ENCODE results near the gene OSBPL5.

The OSBPL5 gene

DNA sequence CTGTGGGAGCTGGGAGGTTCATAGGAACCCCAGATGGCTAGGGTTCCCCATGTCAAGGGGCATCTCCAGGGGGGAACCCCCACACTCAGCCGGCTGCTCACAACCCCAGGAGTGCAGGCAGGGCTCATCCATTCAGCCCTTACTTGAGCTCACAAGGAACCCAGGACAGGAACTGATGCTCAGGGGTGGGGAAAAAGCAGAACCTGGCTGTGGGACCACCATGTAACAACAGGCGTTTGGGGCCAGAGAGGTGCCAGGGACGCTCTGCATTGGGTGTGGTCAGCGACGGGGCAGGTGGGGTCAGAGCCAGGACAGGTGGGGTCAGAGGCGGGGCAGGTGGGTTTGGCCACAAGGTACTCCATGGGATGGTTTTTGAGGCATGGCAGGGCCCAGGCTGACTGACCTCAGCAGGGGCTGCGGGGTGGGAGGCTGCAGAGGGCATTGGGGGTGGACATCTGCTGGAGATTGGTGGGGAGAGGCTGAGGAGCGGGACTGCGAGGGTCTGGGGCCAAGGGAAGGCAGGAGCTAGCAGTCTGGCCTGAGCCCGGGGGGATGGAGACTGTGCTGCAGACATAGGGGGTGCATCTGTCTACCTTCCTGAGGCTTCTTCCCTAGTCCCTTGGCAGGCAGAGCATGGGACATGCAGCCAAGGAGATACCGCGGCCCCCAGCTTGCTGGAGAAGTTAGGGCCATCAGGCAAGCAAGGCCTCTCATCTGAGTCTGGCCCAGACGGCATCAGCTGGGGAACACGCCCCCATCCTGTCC is 73.8 kb downstream of the OSBPL5 start:
- no peak overlapping the region for H3K27ac Mint-ChIP-seq
- peaks cover 18% of the 10 kb centered on the region for H3K4me1 Mint-ChIP-seq (ENCODE audit: low read depth)
- H3K36me3 Mint-ChIP-seq (ENCODE audit: low read depth) = peaks cover 89% of the 10 kb centered on the region
- no peak overlapping the region for H3K4me3 Mint-ChIP-seq
- intact Hi-C loops (cut with micrococcal nuclease) = no loop called here
- no peaks in the 10 kb centered on the region for H3K9me3 Mint-ChIP-seq
- H3K27me3 Mint-ChIP-seq = no peaks in the 10 kb centered on the region

DNA sequence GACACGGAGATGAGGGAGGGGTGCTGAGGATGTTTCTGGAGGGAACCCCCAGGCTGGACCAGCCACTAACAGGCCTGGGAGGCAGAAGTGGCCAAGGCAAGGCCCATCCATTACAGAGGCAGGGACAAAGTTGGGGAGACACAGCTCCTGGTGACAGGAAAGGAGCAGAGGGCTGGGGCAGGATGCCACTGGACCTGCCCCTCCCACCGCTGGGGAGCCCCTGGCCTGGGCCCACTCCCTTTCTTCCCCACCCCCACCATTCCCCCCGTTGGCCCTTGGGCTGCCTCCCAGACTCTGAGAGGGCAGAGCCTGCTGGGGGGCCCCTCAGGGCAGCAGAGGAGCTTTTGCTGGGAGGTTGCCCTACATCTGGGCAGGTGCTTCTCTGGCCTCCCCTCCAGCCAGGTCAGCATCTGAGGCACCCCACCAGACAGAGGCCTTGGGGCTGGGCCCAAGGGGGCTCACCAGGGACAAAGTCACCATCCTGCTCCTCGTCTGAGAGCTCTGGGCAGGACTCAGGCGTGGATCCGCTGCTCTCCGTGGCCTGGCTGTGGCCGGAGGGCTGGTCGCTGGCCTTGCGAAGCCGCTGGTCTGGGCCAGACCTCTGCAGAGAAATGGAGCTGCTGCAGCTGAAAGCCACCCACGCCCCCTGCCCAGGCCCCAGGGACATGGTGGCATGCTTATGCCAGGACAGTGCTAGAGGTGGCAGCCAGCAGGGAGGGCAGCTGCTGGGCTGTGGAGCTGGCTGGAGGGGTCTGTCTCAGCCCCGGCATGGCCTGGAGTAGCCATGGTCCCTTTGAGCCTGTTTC is 74.8 kb downstream of the OSBPL5 start:
- peaks cover 80% of the 10 kb centered on the region for H3K36me3 Mint-ChIP-seq (ENCODE audit: low read depth)
- peaks cover 5% of the 10 kb centered on the region for H3K27me3 Mint-ChIP-seq
- intact Hi-C loops (cut with micrococcal nuclease) = no loop called here
- no peaks in the 10 kb centered on the region for H3K9me3 Mint-ChIP-seq
- peaks cover 18% of the 10 kb centered on the region for H3K4me1 Mint-ChIP-seq (ENCODE audit: low read depth)
- no peak overlapping the region for H3K4me3 Mint-ChIP-seq
- H3K27ac Mint-ChIP-seq = no peak overlapping the region

DNA sequence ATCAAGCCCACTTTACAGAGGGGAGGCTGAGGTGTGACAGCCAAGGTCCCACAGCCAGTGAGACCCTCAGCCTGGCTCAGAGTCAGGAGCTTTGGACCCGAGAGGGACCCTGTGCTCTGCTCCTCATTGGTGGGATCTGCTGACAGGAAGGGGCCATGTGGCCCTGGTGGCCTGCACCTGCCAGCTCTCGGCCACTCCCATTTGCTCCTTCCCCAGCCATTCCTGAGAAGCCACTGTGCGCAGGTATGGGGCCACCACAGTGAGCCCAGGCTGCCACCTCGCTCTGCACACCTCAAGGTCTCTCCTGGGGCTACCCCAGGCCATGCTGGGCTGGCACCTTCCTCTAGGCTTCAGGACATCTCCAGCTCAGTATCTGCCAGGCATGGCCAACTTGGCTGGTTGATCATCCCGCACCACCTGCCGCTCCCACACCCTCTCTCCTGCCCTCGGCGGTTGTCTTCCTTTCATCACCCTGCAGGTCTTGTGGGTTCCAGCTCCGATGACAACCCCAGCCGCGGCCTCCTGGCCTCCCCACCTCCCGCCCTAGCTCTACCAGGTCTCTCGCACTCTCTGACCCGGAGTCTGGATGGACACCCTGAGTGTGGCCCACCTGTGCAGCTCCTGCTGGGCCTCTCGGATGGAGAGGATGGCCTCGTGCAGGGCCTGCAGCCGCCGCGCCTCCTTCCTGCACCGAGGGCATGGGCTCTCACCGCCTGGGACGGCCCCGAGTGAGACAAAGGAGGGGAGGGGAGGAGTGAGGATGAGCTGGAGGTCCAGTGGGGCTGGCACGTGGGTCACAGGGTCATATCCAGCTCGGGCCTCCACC is 75.7 kb downstream of the OSBPL5 start:
- Mint-ChIP-seq H3K27me3 (peaks cover 9% of the 10 kb centered on the region), H3K4me3 (no peak overlapping the region), H3K9me3 (no peaks in the 10 kb centered on the region), H3K36me3 (ENCODE audit: low read depth) (peaks cover 71% of the 10 kb centered on the region), H3K4me1 (ENCODE audit: low read depth) (peaks cover 18% of the 10 kb centered on the region), H3K27ac (no peak overlapping the region)
- intact Hi-C loops (cut with micrococcal nuclease) = no loop called here

DNA sequence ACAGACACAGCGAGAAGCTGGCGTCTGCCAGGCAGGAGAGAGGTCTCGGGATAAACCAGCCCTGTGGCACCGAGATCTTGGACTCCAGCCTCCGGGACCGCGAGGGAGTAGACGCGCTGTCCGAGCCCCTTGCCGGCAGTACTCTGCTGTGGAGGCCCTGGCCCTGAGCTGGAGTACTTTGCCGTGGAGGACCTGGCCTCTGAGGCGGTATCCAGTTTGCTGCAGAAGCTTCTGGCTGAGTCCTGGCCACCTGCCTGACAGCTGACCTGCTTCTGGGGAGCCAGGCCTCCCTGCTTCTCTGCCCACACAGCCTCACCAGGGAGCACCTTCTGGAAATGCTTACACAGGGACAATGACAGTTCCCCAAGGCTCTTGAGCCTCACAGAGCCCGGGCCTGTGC is 76.3 kb downstream of the OSBPL5 start:
- Mint-ChIP-seq H3K36me3 (ENCODE audit: low read depth) (peaks cover 65% of the 10 kb centered on the region), H3K27me3 (peaks cover 14% of the 10 kb centered on the region), H3K9me3 (no peaks in the 10 kb centered on the region), H3K27ac (no peak overlapping the region), H3K4me1 (ENCODE audit: low read depth) (peaks cover 18% of the 10 kb centered on the region), H3K4me3 (no peak overlapping the region)
- intact Hi-C loops (cut with micrococcal nuclease) = no loop called here

DNA sequence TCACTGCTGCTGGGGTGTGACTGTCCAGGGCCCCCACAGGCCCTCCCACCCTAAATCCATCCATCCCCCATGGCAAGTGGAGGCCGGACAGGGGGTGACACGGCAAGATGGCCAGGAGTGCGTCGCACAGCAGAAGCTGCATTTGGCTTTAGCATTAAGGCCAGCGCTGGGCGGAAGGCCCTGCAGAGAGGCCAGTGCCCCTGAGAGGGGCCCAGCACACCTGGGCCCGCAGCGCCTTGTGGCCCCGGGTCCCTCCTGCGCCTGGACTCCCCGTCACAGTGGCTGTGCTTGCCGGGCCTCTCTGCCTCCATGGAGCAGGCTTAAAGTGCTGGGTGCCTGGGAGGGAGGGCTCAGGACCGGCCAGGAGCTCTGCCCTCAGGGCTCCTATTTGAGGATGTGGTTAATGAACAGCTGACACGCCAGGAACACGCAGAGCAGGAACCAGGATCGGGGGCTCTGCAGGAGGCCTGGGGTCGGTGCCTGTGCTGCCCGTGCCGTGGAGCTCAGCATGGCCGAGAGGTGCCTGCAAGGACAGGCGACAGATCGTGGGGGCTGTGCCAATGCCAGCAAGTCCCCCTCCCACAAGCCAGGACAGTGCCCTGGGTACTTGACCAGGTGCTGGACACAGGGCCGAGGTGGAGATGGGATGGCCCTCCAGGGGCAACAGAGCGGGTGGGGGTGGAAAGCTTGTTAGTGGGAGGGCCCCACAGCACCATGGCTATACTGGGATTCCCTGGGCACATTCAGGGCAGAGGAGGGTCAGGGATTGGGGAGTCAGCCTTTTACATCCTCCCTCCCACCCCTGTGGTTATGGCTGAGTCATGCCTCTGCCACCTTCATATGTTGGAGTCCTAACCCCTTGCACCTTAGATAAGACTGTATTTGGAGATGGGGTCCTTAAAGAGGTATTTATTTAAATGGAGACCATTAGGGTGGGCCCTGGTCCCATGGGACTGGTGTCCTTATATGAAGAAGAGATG is 77.0 kb downstream of the OSBPL5 start:
- H3K27ac Mint-ChIP-seq = peak overlapping the region; percentile 11
- peaks cover 18% of the 10 kb centered on the region for H3K4me1 Mint-ChIP-seq (ENCODE audit: low read depth)
- H3K4me3 Mint-ChIP-seq = no peak overlapping the region
- no peaks in the 10 kb centered on the region for H3K9me3 Mint-ChIP-seq
- peaks cover 18% of the 10 kb centered on the region for H3K27me3 Mint-ChIP-seq
- H3K36me3 Mint-ChIP-seq (ENCODE audit: low read depth) = peaks cover 58% of the 10 kb centered on the region
- intact Hi-C loops (cut with micrococcal nuclease) = no loop called here

DNA sequence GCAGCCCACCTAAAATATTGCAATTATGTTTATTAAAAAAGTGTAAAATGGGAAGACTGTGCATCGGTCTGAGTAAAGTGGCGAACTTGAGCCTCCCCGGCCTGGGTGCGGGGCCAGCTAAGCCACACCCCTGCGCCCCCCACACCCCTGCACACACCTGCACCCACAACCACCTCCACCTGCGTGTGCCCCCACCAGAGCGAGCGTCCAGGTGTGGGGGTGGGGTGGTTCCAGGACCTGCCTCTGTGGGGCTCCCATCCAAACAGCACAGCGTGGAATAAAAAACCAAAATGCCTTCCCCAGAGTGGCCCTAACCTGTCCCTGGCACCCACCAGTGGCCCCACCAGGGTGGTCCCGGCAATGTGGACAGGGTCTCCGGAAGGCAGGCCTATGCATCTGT is 77.7 kb downstream of the OSBPL5 start:
- Mint-ChIP-seq H3K27me3 (peaks cover 18% of the 10 kb centered on the region), H3K4me3 (no peak overlapping the region), H3K27ac (no peak overlapping the region), H3K4me1 (ENCODE audit: low read depth) (peaks cover 18% of the 10 kb centered on the region), H3K9me3 (no peaks in the 10 kb centered on the region), H3K36me3 (ENCODE audit: low read depth) (peaks cover 51% of the 10 kb centered on the region)
- intact Hi-C loops (cut with micrococcal nuclease) = no loop called here

DNA sequence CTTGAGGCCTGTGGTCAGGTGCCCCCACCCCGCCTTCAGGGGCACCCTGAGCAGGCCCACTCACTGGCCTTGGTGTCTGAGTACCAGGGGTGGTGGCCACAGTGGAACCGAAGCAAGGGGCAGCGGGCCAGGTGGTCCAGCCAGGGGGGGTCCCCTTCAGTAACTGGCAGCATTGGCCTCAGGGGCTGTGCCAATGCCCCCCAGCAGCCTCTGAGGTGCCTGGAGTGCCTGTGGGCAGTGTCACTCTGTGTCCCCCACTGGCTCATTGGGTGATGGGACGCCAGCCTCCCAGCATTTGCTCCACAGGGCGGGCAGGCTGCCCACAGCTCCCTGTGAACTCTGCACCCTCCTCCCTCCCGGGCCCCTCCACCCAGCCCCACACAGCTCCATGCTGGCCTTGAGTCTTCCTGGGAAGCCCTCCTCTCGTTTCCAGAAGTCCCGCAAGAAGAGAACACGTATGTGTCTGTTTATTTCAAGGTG is 78.4 kb downstream of the OSBPL5 start:
- no peak overlapping the region for H3K4me3 Mint-ChIP-seq
- peaks cover 12% of the 10 kb centered on the region for H3K4me1 Mint-ChIP-seq (ENCODE audit: low read depth)
- H3K36me3 Mint-ChIP-seq (ENCODE audit: low read depth) = peaks cover 44% of the 10 kb centered on the region
- H3K9me3 Mint-ChIP-seq = no peaks in the 10 kb centered on the region
- peaks cover 18% of the 10 kb centered on the region for H3K27me3 Mint-ChIP-seq
- no peak overlapping the region for H3K27ac Mint-ChIP-seq
- intact Hi-C loops (cut with micrococcal nuclease) = no loop called here

DNA sequence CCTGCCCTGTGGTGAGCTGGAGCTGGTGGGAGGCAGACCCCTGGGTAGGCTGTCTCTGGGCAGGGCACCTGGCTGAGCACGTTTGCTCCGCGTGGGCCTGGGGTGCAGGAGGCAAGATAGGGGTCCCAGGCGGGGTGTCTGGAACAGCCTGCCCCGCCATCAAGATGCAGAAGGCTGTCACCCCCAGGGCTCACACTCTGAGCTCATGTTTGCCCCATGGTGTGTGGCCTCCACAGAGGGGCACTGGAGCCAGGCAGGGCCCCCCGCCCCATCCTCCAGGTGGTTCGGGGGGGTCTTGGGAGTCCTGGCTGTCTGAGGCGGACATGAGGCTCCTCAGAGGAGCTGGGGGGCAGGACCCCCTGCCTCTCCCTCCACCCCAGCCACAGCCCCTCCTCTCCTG is 79.0 kb downstream of the OSBPL5 start:
- intact Hi-C loops (cut with micrococcal nuclease) = no loop called here
- Mint-ChIP-seq H3K36me3 (ENCODE audit: low read depth) (peaks cover 38% of the 10 kb centered on the region), H3K27me3 (peaks cover 19% of the 10 kb centered on the region), H3K27ac (no peak overlapping the region), H3K4me3 (no peak overlapping the region), H3K4me1 (ENCODE audit: low read depth) (peaks cover 11% of the 10 kb centered on the region), H3K9me3 (no peaks in the 10 kb centered on the region)

DNA sequence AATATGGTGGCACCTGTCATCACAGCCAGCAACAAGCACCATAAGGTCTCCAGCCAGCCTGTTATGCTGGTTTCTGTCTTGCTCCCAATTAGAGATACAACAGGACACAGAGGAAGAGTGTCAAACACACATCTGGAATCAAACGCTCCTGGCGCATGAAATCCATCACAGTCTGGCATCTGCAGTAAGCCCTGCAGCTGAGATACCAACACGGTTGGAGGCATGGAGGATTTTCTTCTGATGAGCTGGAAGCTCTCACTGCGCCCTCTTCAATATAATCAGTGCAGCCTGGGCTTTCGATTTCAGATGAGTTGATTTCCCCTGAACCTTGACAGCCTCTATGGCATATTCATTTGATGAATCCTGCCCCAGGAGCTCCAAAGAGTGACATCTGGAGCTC is 80.1 kb downstream of the OSBPL5 start:
- peaks cover 24% of the 10 kb centered on the region for H3K27me3 Mint-ChIP-seq
- no peaks in the 10 kb centered on the region for H3K9me3 Mint-ChIP-seq
- H3K36me3 Mint-ChIP-seq (ENCODE audit: low read depth) = peaks cover 27% of the 10 kb centered on the region
- H3K4me1 Mint-ChIP-seq (ENCODE audit: low read depth) = peaks cover 11% of the 10 kb centered on the region
- H3K4me3 Mint-ChIP-seq = no peak overlapping the region
- intact Hi-C loops (cut with micrococcal nuclease) = no loop called here
- no peak overlapping the region for H3K27ac Mint-ChIP-seq

DNA sequence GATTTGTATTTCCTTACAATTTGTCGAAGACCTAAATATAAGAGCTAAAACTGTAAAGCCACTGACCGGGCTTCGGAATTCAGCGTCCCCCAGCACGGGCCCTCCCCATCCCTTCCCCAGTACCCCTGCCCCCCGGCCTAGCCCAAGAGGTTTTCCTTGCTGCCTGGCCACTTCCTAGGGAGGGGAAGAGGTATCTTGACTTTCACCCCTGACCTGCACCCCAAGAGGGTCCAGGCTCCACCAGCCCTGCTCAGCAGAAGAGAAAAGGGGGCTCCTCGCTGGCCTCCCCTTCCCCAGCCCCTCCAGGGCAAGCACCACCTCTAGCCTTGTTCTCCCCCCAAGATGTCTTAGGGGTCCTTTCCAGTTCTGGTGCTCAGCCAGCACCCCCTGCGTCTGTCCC is 81.8 kb downstream of the OSBPL5 start:
- H3K27me3 Mint-ChIP-seq = peaks cover 30% of the 10 kb centered on the region
- peaks cover 13% of the 10 kb centered on the region for H3K36me3 Mint-ChIP-seq (ENCODE audit: low read depth)
- intact Hi-C loops (cut with micrococcal nuclease) = no loop called here
- no peak overlapping the region for H3K4me3 Mint-ChIP-seq
- no peaks in the 10 kb centered on the region for H3K9me3 Mint-ChIP-seq
- no peak overlapping the region for H3K27ac Mint-ChIP-seq
- H3K4me1 Mint-ChIP-seq (ENCODE audit: low read depth) = peaks cover 5% of the 10 kb centered on the region

DNA sequence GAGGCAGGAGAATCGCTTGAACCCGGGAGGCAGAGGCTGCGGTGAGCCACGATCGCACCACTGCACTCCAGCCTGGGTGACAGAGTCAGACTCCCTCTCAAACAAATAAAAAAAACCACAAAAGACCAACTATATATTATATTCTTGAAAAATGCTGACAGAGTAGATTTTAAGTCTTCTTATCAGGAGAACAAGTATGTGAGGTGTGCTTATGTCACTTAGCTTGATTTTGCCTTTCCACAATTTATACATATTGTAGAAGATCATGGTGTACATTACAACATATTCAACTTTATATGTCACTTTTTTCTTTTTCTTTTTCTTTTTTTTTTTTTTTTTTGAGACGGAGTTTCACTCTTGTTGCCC is 83.7 kb downstream of the OSBPL5 start:
- no peaks in the 10 kb centered on the region for H3K4me1 Mint-ChIP-seq (ENCODE audit: low read depth)
- no peaks in the 10 kb centered on the region for H3K9me3 Mint-ChIP-seq
- H3K36me3 Mint-ChIP-seq (ENCODE audit: low read depth) = no peaks in the 10 kb centered on the region
- no peak overlapping the region for H3K27ac Mint-ChIP-seq
- no peak overlapping the region for H3K4me3 Mint-ChIP-seq
- H3K27me3 Mint-ChIP-seq = peaks cover 33% of the 10 kb centered on the region
- intact Hi-C loops (cut with micrococcal nuclease) = no loop called here

DNA sequence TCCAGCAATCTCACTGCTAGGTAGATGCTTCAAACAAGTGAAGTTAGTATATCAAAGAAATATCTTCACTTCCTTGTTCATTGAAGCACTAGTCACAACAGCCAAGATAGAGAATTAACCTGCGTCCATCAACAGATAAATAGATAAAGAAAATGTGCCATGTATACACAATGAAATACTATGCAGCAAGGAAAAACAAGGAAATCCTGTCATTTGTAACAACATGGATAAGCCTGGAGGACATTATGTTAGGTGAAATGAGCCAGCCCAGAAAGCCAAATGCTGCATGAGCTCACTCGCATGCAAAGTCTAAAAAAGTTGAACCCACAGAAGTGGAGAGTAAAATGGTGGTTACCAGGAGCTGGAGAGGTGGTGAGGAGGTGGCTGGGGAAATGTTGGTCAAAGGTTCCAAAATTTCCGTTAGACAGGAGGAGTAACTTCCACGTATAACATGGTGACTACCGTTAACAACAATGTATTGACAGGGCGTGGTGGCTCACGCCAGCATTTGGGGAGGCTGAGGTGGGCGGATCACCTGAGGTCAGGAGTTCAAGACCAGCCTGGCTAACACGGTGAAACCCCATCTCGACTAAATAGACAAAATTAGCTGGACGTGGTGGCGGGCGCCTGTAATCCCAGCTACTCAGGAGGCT is 84.3 kb downstream of the OSBPL5 start:
- intact Hi-C loops (cut with micrococcal nuclease) = no loop called here
- no peak overlapping the region for H3K27ac Mint-ChIP-seq

DNA sequence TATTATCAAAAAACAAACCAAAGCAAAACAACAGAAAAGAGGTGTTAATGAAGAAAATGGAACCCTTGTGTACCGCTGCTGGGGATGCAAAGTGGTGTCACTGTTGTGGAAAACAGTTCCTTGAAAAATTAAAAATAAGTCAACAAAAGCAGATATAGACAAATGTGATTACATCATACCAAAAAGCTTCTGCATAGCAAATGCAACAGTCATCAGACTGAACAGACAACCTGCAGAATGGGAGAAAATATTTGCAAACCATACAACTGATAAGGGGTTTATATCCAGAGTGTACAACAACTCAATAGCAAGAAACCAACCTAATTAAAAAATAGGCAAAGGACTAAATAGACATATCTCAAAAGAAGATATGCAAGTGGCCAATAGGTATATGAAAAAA is 85.0 kb downstream of the OSBPL5 start:
- intact Hi-C loops (cut with micrococcal nuclease) = no loop called here
- H3K4me1 Mint-ChIP-seq (ENCODE audit: low read depth) = no peaks in the 10 kb centered on the region
- H3K36me3 Mint-ChIP-seq (ENCODE audit: low read depth) = no peaks in the 10 kb centered on the region
- no peaks in the 10 kb centered on the region for H3K9me3 Mint-ChIP-seq
- no peak overlapping the region for H3K4me3 Mint-ChIP-seq
- peaks cover 30% of the 10 kb centered on the region for H3K27me3 Mint-ChIP-seq
- no peak overlapping the region for H3K27ac Mint-ChIP-seq

More for the DNA sequence above, 84.3 kb downstream of the OSBPL5 start:
- no peaks in the 10 kb centered on the region for H3K36me3 Mint-ChIP-seq (ENCODE audit: low read depth)
- no peaks in the 10 kb centered on the region for H3K9me3 Mint-ChIP-seq
- H3K4me3 Mint-ChIP-seq = no peak overlapping the region
- no peaks in the 10 kb centered on the region for H3K4me1 Mint-ChIP-seq (ENCODE audit: low read depth)
- peaks cover 32% of the 10 kb centered on the region for H3K27me3 Mint-ChIP-seq
